SK-N-SH treated with all-trans-retinoic acid at 6 μM for 48 hours (cell line): ENCODE data around the gene RBM34.
"Not testable (repeated sequence)": the region's sequence is repeated elsewhere in the genome, so short reads cannot be mapped to it uniquely, and the experiment has no call there.

Experiments
- ATAC-seq: fragments of 200-7000 bp; cut with Tn5 transposase; 3 replicates; pipeline ENCODE4 v1.9.1; 2020; ENCODE audit warnings: mild to moderate bottlenecking, moderate library complexity
- ARNTL ChIP-seq: fragments of 450-650 bp; formaldehyde crosslinking; IDR thresholded peaks from 2 replicates; pipeline ENCODE4 v1.5.0; 2020; ENCODE audit warnings: low read depth, mild to moderate bottlenecking, moderate library complexity, borderline replicate concordance
- BACH2 ChIP-seq: fragments of 250-450 bp; sonication (Bioruptor Pico); IDR thresholded peaks from 2 replicates; pipeline ENCODE4 v1.9.0; 2021; ENCODE audit warnings: mild to moderate bottlenecking, borderline replicate concordance
- CREB5 ChIP-seq: fragments of 250-450 bp; sonication (Bioruptor Pico); IDR thresholded peaks from 2 replicates; pipeline ENCODE4 v1.5.1; 2020; ENCODE audit warnings: low read depth, mild to moderate bottlenecking, moderate library complexity
- CSDC2 ChIP-seq: fragments of 250-450 bp; sonication (Bioruptor Pico); IDR thresholded peaks from 2 replicates; pipeline ENCODE4 v1.5.0; 2020; ENCODE audit warnings: mild to moderate bottlenecking, moderate library complexity
- CSRNP3 ChIP-seq: fragments of 250-450 bp; sonication (Bioruptor Pico); IDR thresholded peaks from 2 replicates; pipeline ENCODE4 v1.5.1; 2021; ENCODE audit warnings: mild to moderate bottlenecking, moderate library complexity
- ESRRG ChIP-seq: fragments of 250-450 bp; sonication (Bioruptor Pico); IDR thresholded peaks from 2 replicates; pipeline ENCODE4 v1.6.1; 2021; ENCODE audit warnings: mild to moderate bottlenecking
- GLIS3 ChIP-seq: fragments of 250-450 bp; sonication (Bioruptor Pico); IDR thresholded peaks from 2 replicates; pipeline ENCODE4 v1.5.0; 2020; ENCODE audit warnings: mild to moderate bottlenecking, moderate library complexity
- ISL1 ChIP-seq: fragments of 250-450 bp; sonication (Bioruptor Pico); IDR thresholded peaks from 2 replicates; pipeline ENCODE4 v2.1.2; 2022; ENCODE audit warnings: mild to moderate bottlenecking, moderate library complexity
- OSR1 ChIP-seq: fragments of 250-450 bp; sonication (Bioruptor Pico); IDR thresholded peaks from 2 replicates; pipeline ENCODE4 v1.8.0; 2022; ENCODE audit warnings: moderate library complexity, mild to moderate bottlenecking, inconsistent platforms
- PATZ1 ChIP-seq: fragments of 250-450 bp; sonication (Bioruptor Pico); IDR thresholded peaks from 2 replicates; pipeline ENCODE4 v1.8.0; 2020; ENCODE audit warnings: mild to moderate bottlenecking, moderate library complexity, borderline replicate concordance
- RARB ChIP-seq: fragments of 250-450 bp; sonication (Bioruptor Pico); IDR thresholded peaks from 2 replicates; pipeline ENCODE4 v1.8.0; 2021; ENCODE audit warnings: mild to moderate bottlenecking, moderate library complexity
- SNAI2 ChIP-seq: fragments of 250-450 bp; sonication (Bioruptor Pico); IDR thresholded peaks from 2 replicates; pipeline ENCODE4 v1.5.0; 2020; ENCODE audit warnings: mild to moderate bottlenecking, moderate library complexity
- TCF4 ChIP-seq: fragments of 250-450 bp; sonication (Bioruptor Pico); IDR thresholded peaks from 2 replicates; pipeline ENCODE4 v1.8.0; 2021; ENCODE audit warnings: mild to moderate bottlenecking, moderate library complexity, borderline replicate concordance
- TOX ChIP-seq: fragments of 250-450 bp; sonication (Bioruptor Pico); IDR thresholded peaks from 2 replicates; pipeline ENCODE4 v1.8.0; 2021; ENCODE audit warnings: mild to moderate bottlenecking, moderate library complexity, borderline replicate concordance
- TSHZ2 ChIP-seq: fragments of 250-450 bp; sonication (Bioruptor Pico); IDR thresholded peaks from 2 replicates; pipeline ENCODE4 v1.5.0; 2020; ENCODE audit warnings: mild to moderate bottlenecking, moderate library complexity
- ZC3H10 ChIP-seq: fragments of 250-450 bp; sonication (Bioruptor Pico); IDR thresholded peaks from 2 replicates; pipeline ENCODE4 v1.5.1; 2021; ENCODE audit warnings: mild to moderate bottlenecking, moderate library complexity
- ZFP3 ChIP-seq: fragments of 250-450 bp; sonication (Bioruptor Pico); IDR thresholded peaks from 2 replicates; pipeline ENCODE4 v1.5.0; 2020; ENCODE audit warnings: mild to moderate bottlenecking, moderate library complexity
- ZNF565 ChIP-seq: fragments of 450-650 bp; formaldehyde crosslinking; conservative IDR thresholded peaks from 2 replicates; pipeline ENCODE4 v1.5.0; 2020; ENCODE audit warnings: low read depth, mild to moderate bottlenecking, moderate library complexity
- ZNF70 ChIP-seq: fragments of 450-650 bp; formaldehyde crosslinking; IDR thresholded peaks from 2 replicates; pipeline ENCODE4 v1.5.0; 2020; ENCODE audit warnings: mild to moderate bottlenecking, moderate library complexity
- ZNF8 ChIP-seq: fragments of 450-650 bp; formaldehyde crosslinking; IDR thresholded peaks from 2 replicates; pipeline ENCODE4 v1.5.0; 2020; ENCODE audit warnings: mild to moderate bottlenecking, moderate library complexity

The RBM34 gene

GRCh38 chr1:235161685-235162327 is 756 bp upstream of the RBM34 start:
- peak; percentile 11 for ATAC-seq
- TF ChIP-seq PATZ1 (CRISPR knock-in tag) (no peak), CSDC2 (CRISPR knock-in tag) (no peak), TSHZ2 (no peak), ISL1 (CRISPR knock-in tag) (no peak), CREB5 (CRISPR knock-in tag) (no peak), ZNF70 (CRISPR knock-in tag) (no peak), SNAI2 (no peak), ARNTL (CRISPR knock-in tag) (no peak), OSR1 (CRISPR knock-in tag) (no peak), ZFP3 (CRISPR knock-in tag) (no peak), TOX (CRISPR knock-in tag) (no peak)

- ATAC-seq: peak; percentile 70
- TF ChIP-seq ZC3H10: no peak
- no peak for TF ChIP-seq GLIS3 (CRISPR knock-in tag)
- TF ChIP-seq ZNF8 (CRISPR knock-in tag): no peak
- no peak for TF ChIP-seq ESRRG (CRISPR knock-in tag)
- no peak for TF ChIP-seq ZNF565 (CRISPR knock-in tag)
- TF ChIP-seq OSR1 (CRISPR knock-in tag): no peak
- TF ChIP-seq PATZ1 (CRISPR knock-in tag): no peak
- TF ChIP-seq TCF4 (CRISPR knock-in tag): no peak
These were observed 580 bp downstream of the RBM34 start for GRCh38 chr1:235160383-235160956.

GRCh38 chr1:235159930-235160329 is 1.1 kb downstream of the RBM34 start:
- ATAC-seq: not testable (repeated sequence)

- ATAC-seq: not testable (repeated sequence)
These were observed 1.8 kb downstream of the RBM34 start for GRCh38 chr1:235159284-235159683.

GRCh38 chr1:235158680-235159079 is 2.4 kb downstream of the RBM34 start:
- no peak for ATAC-seq
- TF ChIP-seq OSR1 (CRISPR knock-in tag) (no peak), ZNF8 (CRISPR knock-in tag) (no peak), ZNF70 (CRISPR knock-in tag) (no peak), ESRRG (CRISPR knock-in tag) (no peak), ZNF565 (CRISPR knock-in tag) (no peak), GLIS3 (CRISPR knock-in tag) (no peak), PATZ1 (CRISPR knock-in tag) (no peak), ARNTL (CRISPR knock-in tag) (no peak), CSRNP3 (CRISPR knock-in tag) (no peak), ZFP3 (CRISPR knock-in tag) (no peak), BACH2 (CRISPR knock-in tag) (no peak), CREB5 (CRISPR knock-in tag) (no peak), RARB (CRISPR knock-in tag) (no peak)
